Activated CD8-positive, alpha-beta memory T cell treated with anti-CD3 and anti-CD28 coated beads, Interleukin-2, amount 10 ng/mL, durations not matched to agents 7 days and 5 days (primary cell): Measurements from ENCODE around the gene CD2AP. TPM values are rescaled to one million over a fixed set of nuclear protein-coding genes. Genes with fewer than 3 reads are reported as not detected.
"Not testable (repeated sequence)": the region's sequence is repeated elsewhere in the genome, so short reads cannot be mapped to it uniquely, and the experiment has no call there.

Source experiments
- ATAC-seq: fragments of 150-1000 bp; cut with Tn5 transposase; one replicate; pipeline ENCODE4 v1.10.0; 2021; ENCODE audit warnings: moderate library complexity
- CTCF ChIA-PET: fragments of 350-600 bp; sonication (Branson Sonifier 250); formaldehyde crosslinking; loops from one replicate; lab custom pipeline; 2021; ENCODE audit warnings: antibody characterized with exemption; lab: Charles Lee
- DNase-seq: peaks from one replicate; pipeline ENCODE4 v3.0.0-alpha.2; 2020
- H3K27ac Mint-ChIP-seq: one replicate; pipeline ENCODE4 v1.8.0; 2021; ENCODE audit warnings: mild to moderate bottlenecking, mixed read lengths
- H3K27me3 Mint-ChIP-seq: one replicate; pipeline ENCODE4 v1.8.0; 2021; ENCODE audit warnings: mixed read lengths
- H3K36me3 Mint-ChIP-seq: one replicate; pipeline ENCODE4 v1.8.0; 2021; ENCODE audit warnings: mild to moderate bottlenecking, mixed read lengths
- H3K4me1 Mint-ChIP-seq: one replicate; pipeline ENCODE4 v1.8.0; 2021; ENCODE audit warnings: mixed read lengths
- H3K4me3 Mint-ChIP-seq: one replicate; pipeline ENCODE4 v1.8.0; 2021; ENCODE audit warnings: mild to moderate bottlenecking, moderate library complexity, mixed read lengths
- H3K9me3 Mint-ChIP-seq: one replicate; pipeline ENCODE4 v1.8.0; 2022; ENCODE audit warnings: low read depth, mixed read lengths
- total RNA-seq, 2 experiments: library from RNA; stranded (reverse); gene quantifications; one replicate each; pipeline ENCODE4 v1.2.3, GENCODE V29; 2021

CD2AP gene
- 10 to 100 TPM; 25.5 to 30.9 TPM for total RNA-seq

DNA sequence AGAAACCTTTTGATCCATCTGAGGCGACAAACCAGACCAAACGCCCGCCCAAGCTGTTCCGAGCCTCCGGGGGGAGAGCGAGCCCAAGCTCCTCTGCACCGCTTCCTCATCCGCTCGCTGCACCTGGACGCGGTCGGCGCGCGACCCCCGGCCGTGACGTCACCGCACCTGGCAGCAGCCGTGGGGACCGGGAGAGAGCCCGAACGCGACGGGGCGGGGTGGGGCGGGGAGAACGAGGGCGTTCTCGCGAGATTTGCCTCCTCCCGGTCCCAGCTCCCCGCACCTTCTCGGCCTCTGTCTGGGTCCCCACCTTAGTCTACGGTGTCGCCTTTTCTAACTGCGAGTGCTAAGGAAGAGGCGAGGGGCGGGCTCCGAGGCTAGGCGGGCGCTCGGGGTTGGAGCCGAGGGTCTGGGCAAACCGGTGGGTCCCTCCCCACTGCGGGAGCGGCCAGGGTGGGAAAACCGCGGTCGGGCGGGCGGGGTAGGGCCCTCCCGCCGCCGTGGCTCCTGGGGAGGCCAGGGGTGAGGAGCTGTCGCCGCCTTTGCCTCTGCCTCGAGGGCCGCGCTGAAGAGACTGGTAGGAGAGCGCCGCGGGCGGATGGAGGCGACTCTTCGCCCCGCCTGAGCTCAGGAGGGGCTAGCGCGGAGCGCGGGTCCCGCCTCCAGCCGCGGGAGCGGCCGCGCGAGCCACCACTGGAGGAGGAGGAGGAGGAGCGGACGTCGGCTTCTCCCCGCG lies at the start of gene CD2AP:
Gene CD2AP (plus strand): TSS at position 293 of the 736 bp plus-strand sequence. CDS start 456 bp downstream, outside the sequence.
- no peaks in the 10 kb centered on the region for H3K9me3 Mint-ChIP-seq
- peaks cover 1% of the 10 kb centered on the region for H3K36me3 Mint-ChIP-seq
- H3K27ac Mint-ChIP-seq: peak within 1 kb of the TSS; percentile 93
- ATAC-seq: peak; percentile 89
- no peaks in the 10 kb centered on the region for H3K27me3 Mint-ChIP-seq
- H3K4me3 Mint-ChIP-seq: peak within 1 kb of the TSS; percentile 94
- DNase-seq: peak; percentile 94
- CTCF ChIA-PET: interaction anchor here (0.8 to 4.7 kb wide), 6 partner anchors 23 to 153 kb away, joined by 3 to 33 read pairs (median 3); no protein-coding TSS in a partner anchor
- H3K4me1 Mint-ChIP-seq: peaks cover 28% of the 10 kb centered on the region

DNA sequence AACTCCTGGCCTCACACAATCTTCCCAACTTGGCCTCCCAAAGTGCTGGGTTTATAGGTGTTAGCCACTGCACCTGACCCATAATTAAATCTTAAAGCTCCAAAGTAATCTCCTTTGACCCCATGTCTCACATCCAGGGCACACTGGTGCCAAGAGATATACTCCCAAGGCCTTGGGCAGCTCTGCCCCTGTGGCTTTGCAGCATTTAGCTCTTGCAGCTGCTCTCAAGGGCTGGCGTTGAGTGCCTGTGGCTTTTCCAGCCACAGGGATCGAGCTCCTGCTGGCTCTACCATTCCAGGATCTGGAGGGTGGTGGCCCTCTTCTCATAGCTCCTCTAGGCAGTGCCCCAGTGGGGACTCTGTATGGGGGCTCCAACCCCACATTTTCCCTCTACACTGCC lies 49.3 kb upstream of the CD2AP start:
- H3K36me3 Mint-ChIP-seq: peaks cover 4% of the 10 kb centered on the region
- CTCF ChIA-PET: no interaction called here
- H3K4me1 Mint-ChIP-seq: peaks cover 7% of the 10 kb centered on the region
- ATAC-seq (no peak), DNase-seq (no peak)
- peaks cover 13% of the 10 kb centered on the region for H3K9me3 Mint-ChIP-seq
- no peak overlapping the region for H3K27ac Mint-ChIP-seq
- peaks cover 4% of the 10 kb centered on the region for H3K27me3 Mint-ChIP-seq
- no peak overlapping the region for H3K4me3 Mint-ChIP-seq

DNA sequence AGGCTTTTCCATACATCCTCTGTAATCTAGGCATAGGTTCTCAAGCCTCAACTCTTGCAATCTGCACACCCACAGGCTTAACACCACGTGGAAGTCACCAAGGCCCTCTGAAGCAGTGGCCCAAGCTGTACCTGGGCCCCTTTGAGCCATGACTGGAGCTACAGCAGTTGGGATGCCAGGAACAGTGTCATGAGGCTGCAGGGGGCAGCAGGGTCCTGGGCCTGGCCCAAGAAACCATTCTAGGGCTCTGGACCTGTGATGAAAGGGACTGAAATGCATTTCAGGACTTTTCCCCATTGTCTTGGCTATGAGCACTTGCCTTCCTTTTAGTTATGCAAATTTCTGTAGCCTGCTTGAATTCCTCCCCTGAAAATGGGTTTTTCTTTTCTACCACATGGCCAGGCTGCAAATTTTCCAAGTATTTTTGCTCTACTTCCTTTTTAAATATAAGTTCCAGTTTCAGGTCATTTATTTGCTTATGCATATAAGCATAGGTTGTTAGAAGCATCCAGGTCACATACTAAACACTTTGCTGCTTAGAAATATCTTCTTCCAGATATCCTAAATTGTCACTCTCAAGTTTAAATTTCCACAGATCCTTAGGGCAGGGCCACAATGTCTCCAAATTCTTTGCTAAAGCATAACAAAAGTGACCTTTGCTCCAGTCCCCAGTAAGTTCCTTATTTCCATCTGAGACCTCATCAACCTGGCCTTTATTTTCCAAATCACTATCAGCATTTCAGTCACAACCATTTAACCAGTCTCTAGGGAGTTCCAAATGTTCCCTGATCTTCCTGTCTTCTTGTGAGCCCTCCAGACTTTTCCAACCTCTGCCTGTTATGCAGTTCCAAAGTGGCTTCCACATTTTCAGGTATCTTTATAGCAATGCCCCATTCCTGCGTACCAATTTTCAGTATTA lies 48.6 kb upstream of the CD2AP start:
- ATAC-seq (no peak), DNase-seq (no peak)
- Mint-ChIP-seq H3K27ac (no peak overlapping the region), H3K4me3 (no peak overlapping the region), H3K4me1 (peaks cover 7% of the 10 kb centered on the region), H3K9me3 (peaks cover 13% of the 10 kb centered on the region), H3K27me3 (no peaks in the 10 kb centered on the region), H3K36me3 (peaks cover 4% of the 10 kb centered on the region)
- CTCF ChIA-PET: no interaction called here

- DNase-seq (no peak), ATAC-seq (no peak)
- H3K36me3 Mint-ChIP-seq: no peaks in the 10 kb centered on the region
- H3K9me3 Mint-ChIP-seq: peaks cover 3% of the 10 kb centered on the region
- CTCF ChIA-PET: interaction anchor here (0.6 kb wide), 1 partner anchor 214 kb away, joined by 3 read pairs; no protein-coding TSS in a partner anchor
- no peak overlapping the region for H3K27ac Mint-ChIP-seq
- peaks cover 6% of the 10 kb centered on the region for H3K27me3 Mint-ChIP-seq
- H3K4me1 Mint-ChIP-seq: no peaks in the 10 kb centered on the region
- H3K4me3 Mint-ChIP-seq: no peak overlapping the region
Observed at GRCh38 chr6:47434372-47435253, 43.0 kb upstream of the CD2AP start.

DNA sequence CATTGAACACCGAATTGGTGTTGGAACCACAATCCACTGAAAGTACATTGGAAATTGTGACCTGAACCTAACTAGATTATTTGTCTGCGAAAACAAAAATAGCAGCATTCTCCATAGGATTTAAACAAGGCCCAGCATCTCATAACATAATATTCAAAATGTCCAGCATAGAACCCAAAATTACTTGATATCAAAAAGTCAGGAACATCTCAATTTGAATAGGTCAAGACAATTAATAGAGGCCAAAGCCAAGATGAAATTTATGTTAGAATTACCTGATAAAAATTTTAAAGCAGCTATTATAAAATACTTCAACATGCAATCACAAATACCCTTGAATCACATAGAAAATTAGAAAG lies 42.4 kb upstream of the CD2AP start:
- ATAC-seq: no peak

GRCh38 chr6:47437592-47437991 lies 40.0 kb upstream of the CD2AP start:
- H3K36me3 Mint-ChIP-seq: no peaks in the 10 kb centered on the region
- CTCF ChIA-PET: no interaction called here
- ATAC-seq (no peak), DNase-seq (no peak)
- H3K27me3 Mint-ChIP-seq: peaks cover 6% of the 10 kb centered on the region
- H3K4me3 Mint-ChIP-seq: no peak overlapping the region
- H3K4me1 Mint-ChIP-seq: no peaks in the 10 kb centered on the region
- H3K27ac Mint-ChIP-seq: no peak overlapping the region
- H3K9me3 Mint-ChIP-seq: no peaks in the 10 kb centered on the region

More for the DNA sequence above, 42.4 kb upstream of the CD2AP start:
- Mint-ChIP-seq H3K4me3 (no peak overlapping the region), H3K4me1 (no peaks in the 10 kb centered on the region), H3K36me3 (no peaks in the 10 kb centered on the region), H3K9me3 (peaks cover 3% of the 10 kb centered on the region), H3K27ac (no peak overlapping the region), H3K27me3 (peaks cover 6% of the 10 kb centered on the region)
- CTCF ChIA-PET: no interaction called here
- DNase-seq: no peak

- H3K27me3 Mint-ChIP-seq: peaks cover 6% of the 10 kb centered on the region
- H3K9me3 Mint-ChIP-seq: no peaks in the 10 kb centered on the region
- H3K4me3 Mint-ChIP-seq: no peak overlapping the region
- no peak for DNase-seq
- H3K4me1 Mint-ChIP-seq: no peaks in the 10 kb centered on the region
- H3K27ac Mint-ChIP-seq: no peak overlapping the region
- CTCF ChIA-PET: interaction anchor here (1.2 kb wide), 1 partner anchor 25 kb away, joined by 3 read pairs; no protein-coding TSS in a partner anchor
- ATAC-seq: no peak
- no peaks in the 10 kb centered on the region for H3K36me3 Mint-ChIP-seq
Observed at GRCh38 chr6:47438481-47439347, 38.9 kb upstream of the CD2AP start.

DNA sequence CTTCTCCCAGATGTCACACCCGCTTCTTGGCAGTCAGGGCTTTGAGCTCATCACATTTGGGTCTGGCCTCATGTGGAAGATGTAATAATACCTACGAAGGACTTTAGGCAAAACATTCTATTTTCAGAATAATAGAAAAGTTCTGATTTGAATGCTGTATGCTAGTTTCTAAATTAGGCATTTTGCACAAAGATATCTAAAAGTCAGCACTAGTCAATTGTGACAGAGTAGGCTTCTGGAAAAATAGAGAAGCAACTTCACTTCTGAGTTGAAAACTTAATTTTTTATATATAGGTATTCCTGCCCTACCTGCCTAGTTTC lies 38.3 kb upstream of the CD2AP start:
- Mint-ChIP-seq H3K36me3 (no peaks in the 10 kb centered on the region), H3K27ac (no peak overlapping the region), H3K4me1 (no peaks in the 10 kb centered on the region), H3K4me3 (no peak overlapping the region), H3K9me3 (no peaks in the 10 kb centered on the region), H3K27me3 (peaks cover 6% of the 10 kb centered on the region)
- DNase-seq (no peak), ATAC-seq (no peak)
- CTCF ChIA-PET: interaction anchor here (1.2 kb wide), 1 partner anchor 26 kb away, joined by 3 read pairs; no protein-coding TSS in a partner anchor

DNA sequence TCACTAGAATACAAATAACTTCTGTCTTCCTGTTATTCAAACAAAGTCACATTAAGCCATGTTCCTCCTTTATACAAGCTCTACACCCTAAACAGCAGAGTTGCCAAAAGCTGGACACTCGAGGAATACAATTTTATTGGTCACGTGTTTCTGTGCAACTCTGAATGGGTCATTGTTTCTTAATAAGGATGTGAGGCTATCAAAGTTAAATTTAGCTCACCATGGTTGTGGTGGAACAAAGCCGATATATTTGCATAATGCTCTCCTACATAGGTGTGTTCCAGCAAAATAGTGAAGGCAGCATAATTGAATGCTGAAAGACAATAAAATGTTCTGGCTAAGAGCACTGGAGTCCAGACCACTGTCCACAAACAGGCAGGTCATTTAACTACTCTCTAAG lies 36.9 kb upstream of the CD2AP start:
- peaks cover 6% of the 10 kb centered on the region for H3K27me3 Mint-ChIP-seq
- no peaks in the 10 kb centered on the region for H3K4me1 Mint-ChIP-seq
- ATAC-seq: no peak
- H3K27ac Mint-ChIP-seq: no peak overlapping the region
- DNase-seq: no peak
- H3K36me3 Mint-ChIP-seq: no peaks in the 10 kb centered on the region
- H3K4me3 Mint-ChIP-seq: no peak overlapping the region
- H3K9me3 Mint-ChIP-seq: no peaks in the 10 kb centered on the region
- CTCF ChIA-PET: interaction anchor here (0.7 kb wide), 1 partner anchor 132 kb away, joined by 3 read pairs; no protein-coding TSS in a partner anchor

DNA sequence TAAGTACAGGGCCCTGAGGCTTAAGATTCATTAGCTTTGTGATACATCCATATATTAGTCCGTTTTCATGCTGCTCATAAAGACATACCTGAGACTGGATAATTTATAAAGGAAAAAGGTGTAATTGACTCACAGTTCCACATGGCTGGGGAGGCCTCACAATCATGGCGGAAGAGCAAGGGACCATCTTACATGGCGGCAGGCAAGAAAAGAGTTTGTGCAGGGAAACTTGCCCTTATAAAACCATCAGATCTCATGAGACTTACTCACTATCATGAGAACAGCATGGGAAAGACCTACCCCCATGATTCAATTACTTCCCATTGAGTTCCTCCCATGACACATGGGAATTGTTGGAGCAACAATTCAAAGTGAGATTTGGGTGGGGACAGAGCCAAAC lies 32.6 kb upstream of the CD2AP start:
- CTCF ChIA-PET, H3K4me1 Mint-ChIP-seq, ATAC-seq, DNase-seq, H3K4me3 Mint-ChIP-seq, H3K27me3 Mint-ChIP-seq, H3K9me3 Mint-ChIP-seq, H3K36me3 Mint-ChIP-seq, H3K27ac Mint-ChIP-seq: not testable (repeated sequence)

GRCh38 chr6:47446669-47447330 lies 30.8 kb upstream of the CD2AP start:
- CTCF ChIA-PET: interaction anchor here (0.6 to 1.4 kb wide), 2 partner anchors 27 to 41 kb away, joined by 4 read pairs; no protein-coding TSS in a partner anchor
- ATAC-seq (no peak), DNase-seq (no peak)
- Mint-ChIP-seq H3K9me3 (no peaks in the 10 kb centered on the region), H3K4me1 (no peaks in the 10 kb centered on the region), H3K4me3 (no peak overlapping the region), H3K36me3 (no peaks in the 10 kb centered on the region), H3K27ac (no peak overlapping the region), H3K27me3 (no peaks in the 10 kb centered on the region)

DNA sequence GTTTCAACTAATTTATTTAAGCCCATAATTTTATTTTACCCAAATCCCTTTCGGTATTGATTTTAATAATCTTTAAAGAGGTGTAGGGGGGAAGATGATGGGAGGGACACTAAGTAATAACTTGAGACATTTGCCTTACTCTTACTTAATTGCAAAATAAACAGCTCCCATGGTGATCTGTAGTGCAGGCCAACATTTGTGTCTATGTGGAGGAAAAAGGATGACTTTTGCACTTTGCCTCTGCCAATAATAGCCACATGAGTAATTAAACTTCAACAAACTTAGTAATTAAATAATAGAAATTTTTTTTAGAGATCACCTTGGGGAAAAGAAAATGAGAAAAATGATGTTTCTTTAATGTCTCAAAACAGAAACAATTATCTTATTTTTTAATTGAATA lies 29.9 kb upstream of the CD2AP start:
- ATAC-seq: no peak
- H3K36me3 Mint-ChIP-seq: no peaks in the 10 kb centered on the region

More for the DNA sequence above, 29.9 kb upstream of the CD2AP start:
- no peaks in the 10 kb centered on the region for H3K4me1 Mint-ChIP-seq
- CTCF ChIA-PET: no interaction called here
- no peak for DNase-seq
- no peaks in the 10 kb centered on the region for H3K9me3 Mint-ChIP-seq
- no peak overlapping the region for H3K27ac Mint-ChIP-seq
- no peak overlapping the region for H3K4me3 Mint-ChIP-seq
- H3K27me3 Mint-ChIP-seq: no peaks in the 10 kb centered on the region
